HG03457 (cell line): ENCODE data around the gene STARD10.

Source experiments
- ATAC-seq: cut with Tn5 transposase; IDR thresholded peaks from one replicate; pipeline ENCODE4 v1.9.1; 2021; ENCODE audit warnings: moderate number of reproducible peaks; ENCODE audit not compliant: unreplicated experiment

The STARD10 gene

DNA sequence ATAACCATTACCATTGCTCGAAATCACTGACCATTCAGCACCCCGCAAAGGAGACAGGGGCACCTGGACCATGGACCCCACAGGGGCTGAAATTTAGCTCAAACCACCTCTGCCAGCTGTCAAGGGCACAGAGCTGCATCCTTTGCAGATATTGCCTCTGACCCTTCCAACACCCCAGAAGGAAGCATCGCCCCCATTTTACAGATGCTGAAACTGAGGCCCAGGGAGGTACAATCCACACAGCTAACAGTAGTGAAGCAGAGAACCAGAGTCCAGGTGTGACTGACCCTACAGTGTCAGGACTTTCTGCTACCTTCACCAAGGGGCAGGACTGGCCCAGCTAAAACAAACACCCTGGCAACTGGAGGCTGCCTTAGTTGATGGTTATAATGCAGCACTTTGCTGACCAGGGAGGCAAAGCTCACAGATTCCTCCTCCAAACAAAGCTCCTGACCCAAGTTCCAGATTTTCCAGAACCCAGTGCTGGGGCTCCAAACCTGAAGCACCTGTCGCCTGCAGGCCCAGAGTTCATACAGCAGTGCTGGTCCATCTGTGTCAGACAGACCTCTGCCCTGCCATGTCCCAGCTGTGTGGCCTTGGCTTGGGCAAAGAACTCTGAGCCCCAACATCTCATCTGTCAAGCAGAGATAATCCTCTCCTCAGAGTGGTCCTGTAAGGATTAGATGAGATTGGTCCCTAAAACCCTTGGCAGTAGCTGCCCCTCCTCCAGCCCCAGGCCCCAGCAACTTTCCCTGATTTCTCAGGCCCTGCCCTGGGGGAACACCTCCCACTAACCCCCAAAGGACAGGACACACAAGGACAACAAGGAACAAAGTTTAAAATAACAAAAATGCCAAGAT is 26.4 kb downstream of the STARD10 start:
- ATAC-seq, result no peak

DNA sequence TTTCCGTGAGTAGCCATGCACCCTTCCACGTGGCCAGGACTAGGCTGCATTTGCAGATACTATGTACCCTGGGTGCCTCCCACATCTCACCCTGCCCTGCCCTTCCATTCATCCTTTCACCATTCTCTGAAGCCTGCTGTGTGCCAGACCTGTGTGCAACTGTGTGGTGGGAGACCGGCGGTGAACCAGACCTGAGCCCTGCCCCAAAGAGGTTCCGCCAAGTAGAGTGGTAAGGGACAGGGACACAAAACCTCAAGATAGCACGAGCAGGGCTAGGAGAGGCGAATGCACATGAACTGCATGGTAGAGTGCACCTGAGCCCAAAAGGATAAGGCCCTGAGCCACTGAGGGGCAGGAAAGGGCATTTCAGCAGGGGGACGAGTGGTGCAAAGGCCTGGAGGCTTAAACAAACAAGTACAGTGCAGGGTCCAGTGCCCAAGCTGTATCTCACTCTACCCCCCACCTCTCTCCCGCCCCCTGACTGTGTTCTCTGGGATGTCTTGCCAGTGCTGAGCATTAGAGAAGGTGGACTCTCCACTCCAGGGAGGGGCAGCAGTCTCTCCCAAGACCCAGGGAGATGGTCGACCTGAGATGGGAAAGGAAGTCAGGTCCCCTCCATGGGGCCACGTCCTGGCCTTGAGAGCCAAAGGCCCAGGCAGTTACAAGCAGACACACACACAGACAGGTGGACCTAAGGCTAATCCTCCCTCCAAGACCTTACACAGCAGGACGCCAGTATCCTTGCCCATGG is 27.5 kb downstream of the STARD10 start:
- no peak for ATAC-seq

DNA sequence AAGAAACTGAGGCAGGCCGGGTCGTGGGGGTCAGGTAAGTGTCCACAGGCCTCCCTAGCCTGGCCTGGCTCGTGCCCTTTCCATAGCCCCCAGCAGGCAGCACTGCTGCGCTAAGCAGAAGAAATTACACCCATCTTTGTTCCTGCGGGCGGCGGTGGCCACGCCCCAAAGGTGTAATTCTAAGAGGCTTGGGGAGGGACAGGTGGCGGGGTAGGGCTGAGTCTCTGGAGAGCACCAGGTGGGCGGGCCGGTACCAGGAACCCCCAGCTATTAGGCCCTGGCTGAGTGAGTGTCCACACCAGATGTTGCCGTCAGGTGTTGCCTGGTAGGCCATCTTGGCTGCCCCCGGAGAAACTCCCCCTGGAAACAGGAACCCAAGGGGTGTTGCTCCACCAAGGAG is 29.3 kb downstream of the STARD10 start:
- ATAC-seq, result no peak

DNA sequence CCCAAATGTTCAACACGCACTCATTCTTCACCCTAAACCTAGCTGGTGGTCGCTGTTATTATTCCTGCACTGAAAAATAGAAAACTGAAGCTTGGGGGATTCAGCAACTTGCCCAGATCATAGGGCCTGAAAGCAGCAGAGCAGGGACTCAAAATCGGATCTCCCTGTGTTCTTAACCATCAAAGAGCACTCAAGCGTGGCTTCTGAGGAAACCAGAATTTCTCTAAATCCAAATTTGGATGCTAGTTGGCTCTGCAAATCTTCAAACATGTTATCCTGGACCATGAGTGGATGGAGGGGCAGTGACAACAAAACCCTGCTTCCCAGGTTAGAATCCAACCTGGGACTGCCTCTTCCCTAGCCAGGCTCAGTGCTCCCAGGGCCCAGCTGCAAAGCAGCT is 30.0 kb downstream of the STARD10 start:
- ATAC-seq, result no peak

DNA sequence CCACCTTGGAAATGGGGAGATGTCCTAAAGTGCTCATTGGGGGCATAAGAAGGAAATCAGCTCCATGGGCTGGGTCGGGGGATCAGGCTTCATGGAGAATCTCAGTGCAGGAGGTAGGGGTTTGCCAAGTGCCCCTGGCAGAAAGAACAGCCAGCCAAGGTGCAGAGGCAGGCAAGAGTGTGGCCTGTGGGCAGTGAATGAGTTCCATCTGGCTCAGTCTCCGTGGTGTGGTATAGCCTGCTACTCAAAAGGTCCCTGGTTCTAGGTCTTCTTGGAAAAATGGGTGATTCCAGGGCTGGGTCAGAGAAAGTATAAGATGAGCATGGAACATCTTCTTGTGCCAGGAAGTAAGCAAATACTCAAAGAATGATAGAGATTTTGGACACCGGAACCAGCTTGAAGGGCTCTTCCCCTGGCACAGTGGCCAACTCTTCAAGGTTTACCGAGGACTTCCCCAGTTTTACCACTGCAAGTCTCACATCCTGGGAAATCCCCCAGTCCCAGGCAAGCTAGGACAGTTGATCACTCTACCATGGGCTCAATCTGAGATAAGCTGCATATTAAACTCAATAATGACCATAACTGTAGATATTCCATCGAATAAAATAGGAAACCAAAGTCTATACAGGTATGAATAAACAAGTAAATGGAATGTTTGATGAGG is 31.1 kb downstream of the STARD10 start:
- no peak for ATAC-seq

DNA sequence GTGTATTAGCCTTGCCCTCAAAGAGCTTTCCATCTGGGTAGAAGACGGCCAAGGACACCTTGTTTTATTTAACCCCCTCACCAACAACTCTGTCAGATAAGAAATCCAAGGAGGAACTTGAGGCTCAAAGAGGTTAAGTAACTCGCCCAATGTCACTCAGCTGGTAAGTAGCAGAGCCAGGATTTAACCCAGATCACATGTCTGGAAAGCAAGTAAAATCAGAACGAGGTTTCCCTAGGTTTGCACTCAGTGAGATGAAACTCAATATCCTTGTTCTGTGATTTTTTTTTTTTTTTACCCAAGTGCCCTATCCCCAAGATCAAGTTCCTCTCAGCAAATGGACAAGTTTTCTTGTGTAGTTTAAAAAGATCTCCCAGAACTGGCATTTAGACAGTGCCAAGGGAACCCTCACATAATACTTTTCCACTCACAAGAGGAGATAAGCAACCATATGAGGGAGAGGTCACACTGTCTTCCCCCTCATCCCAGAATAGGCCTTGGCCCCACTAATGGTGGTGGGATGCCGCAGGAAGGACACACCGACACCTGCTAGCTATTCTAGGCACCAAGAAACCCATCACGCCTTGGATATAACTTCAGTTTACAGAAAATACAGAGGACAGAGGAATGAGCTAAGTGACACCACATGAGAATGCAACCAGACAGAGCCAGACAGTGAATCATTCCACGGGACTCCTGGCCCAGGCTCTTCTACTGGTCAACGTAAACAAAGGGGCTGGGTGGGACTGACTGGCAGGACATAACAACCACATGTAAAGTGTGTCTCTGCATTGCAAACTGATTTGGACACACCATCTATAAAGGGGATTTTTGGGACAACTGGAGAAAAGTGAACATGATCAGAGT is 33.1 kb downstream of the STARD10 start:
- ATAC-seq, result no peak

DNA sequence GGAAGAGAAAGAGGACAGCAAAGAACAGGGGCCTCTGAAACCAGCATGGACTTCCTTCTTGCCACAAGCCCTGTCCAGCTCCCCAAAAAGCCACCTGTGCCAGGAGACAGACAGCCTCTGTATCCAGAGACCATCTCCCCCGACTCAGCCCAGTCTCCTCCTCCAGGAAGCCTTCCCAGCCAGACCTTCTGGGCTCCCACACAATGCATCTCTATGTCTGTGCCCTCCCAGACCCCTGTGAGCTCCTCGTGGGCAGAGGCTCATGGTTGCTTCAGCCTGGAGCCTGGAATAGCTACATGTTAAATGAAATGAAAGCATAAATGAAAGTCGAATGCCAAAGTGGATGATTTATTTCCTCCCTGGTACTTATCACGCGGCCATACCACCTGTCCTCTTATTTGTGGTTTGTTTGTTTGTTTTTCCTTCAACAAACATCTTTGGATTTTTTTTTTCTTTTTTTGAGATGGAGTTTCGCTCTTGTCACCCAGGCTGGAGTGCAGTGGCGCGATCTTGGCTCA is 34.3 kb downstream of the STARD10 start:
- no peak for ATAC-seq

DNA sequence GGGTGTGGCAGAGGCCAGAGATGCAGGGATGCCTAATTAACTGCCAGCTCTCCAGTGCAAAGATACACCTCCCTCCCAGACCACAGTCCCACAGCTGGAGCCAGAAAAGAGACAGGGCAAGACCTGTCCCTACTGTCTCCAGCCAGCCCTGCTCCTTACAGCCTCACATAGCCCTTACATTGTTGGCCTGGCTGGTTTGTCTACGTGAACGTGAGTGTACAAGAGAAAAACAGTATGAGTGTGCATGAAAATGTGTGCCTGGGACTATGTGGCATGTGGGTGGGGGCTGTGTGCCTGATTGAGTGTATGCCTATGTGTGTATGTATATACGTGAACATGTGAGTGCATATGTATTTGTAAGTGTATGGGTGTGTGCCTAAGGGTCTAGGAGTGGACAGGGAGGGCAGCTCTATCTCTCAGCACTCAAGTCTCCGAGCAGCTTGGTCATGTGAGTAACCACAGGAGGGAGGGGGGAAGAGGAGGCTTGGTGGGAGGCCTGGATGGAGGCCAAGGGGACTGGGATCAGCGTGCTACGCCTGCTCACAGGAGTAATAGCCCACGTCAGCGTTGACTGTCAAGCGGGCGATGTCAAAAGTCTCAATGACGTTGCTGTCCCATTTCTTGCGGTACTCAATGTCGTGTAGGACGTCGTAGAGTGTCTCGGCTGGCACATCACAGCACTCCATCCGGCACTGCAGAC is 35.0 kb downstream of the STARD10 start:
- ATAC-seq, result no peak

DNA sequence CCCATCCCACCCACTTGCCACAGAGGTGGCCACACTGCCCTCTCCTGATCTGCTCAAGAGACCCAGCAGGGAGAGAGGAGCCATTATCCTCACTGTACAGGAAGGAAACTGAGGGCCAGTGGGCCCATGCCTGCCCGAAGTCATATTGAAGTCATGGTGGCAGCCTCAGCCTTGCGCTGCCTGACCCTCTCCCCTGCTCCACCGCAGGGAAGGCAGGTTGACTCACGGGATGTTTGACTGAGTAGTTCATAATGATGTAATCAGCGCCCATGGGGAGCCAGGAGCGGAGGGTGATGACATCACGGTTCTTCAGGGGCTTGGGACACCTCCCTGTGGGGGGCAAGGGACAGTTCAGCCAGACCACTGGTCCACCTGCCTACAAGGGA is 35.5 kb downstream of the STARD10 start:
- ATAC-seq, result no peak

DNA sequence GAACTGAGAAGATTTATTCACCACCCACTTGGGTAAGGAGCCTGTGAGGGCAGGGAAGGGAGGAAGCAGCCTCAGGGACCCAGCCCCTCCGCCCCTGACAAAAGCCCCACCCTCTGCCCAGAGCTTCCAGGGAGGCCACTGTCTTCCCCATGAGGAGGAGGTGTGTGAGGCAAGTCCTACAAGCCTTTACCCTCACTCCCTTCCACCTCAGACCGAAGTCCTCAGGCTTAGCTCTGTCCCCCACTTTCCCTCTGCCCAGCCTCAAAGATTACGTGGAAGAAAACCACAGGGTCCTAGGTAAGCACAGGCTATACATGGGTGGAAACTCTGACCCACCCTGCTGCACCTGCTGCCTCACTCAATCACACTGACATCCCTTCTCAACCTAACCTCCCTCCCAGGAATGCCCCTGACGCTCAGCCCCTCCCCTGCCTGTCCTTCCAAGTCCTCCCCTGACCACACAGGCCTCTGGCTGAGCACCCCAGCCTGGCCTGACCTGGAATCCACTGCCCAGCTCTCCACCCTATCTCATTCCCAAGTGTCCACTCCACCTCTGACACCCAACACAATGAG is 38.0 kb downstream of the STARD10 start:
- no peak for ATAC-seq

DNA sequence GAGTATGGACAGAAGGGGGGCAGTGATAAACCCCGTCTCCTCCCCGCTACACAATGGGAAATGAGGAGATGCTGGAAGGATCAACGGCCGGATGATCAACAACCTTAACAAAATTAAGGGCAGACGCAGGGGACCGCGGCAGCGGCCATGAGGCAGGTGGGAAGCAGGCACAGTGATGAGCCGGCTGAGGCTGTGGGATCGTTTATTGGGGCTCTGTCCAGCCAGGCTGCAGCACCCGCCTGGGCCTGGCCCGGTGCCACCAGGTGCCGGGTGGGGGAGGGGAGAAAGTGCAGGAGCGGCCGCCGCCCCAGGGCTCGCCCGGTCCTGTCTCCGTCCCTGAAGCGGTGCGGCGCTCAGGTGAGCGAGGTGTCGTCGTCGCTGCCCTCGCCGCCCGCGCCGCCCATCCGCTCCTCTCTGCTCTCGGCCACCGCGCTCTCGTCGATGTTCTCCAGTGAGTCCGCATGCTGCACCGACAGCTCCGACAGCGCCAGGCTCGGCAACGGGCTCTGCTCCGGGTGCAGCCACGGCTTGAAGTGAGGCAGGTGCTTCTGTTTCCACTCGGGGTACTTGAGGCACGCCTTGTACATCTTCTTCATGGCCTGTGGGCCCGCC is 39.2 kb downstream of the STARD10 start:
- ATAC-seq, result no peak

DNA sequence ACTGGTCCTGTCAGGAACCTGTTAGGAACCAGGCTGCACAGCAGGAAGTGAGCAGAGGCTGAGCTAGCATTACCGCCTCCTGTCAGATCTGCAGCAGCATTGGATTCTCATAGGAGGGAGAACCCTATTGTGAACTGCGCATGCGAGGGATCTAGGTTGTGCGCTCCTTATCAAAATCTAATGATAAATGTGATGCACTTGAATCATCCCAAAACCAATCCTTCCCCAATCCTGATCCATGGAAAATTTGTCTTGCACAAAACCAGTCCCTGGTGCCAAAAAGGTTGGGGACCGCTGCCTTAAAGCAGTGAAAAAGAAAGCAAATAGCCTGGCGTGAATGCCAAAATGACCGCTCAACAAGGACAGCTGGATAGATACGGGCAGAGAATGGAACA is 39.7 kb downstream of the STARD10 start:
- ATAC-seq, result no peak

DNA sequence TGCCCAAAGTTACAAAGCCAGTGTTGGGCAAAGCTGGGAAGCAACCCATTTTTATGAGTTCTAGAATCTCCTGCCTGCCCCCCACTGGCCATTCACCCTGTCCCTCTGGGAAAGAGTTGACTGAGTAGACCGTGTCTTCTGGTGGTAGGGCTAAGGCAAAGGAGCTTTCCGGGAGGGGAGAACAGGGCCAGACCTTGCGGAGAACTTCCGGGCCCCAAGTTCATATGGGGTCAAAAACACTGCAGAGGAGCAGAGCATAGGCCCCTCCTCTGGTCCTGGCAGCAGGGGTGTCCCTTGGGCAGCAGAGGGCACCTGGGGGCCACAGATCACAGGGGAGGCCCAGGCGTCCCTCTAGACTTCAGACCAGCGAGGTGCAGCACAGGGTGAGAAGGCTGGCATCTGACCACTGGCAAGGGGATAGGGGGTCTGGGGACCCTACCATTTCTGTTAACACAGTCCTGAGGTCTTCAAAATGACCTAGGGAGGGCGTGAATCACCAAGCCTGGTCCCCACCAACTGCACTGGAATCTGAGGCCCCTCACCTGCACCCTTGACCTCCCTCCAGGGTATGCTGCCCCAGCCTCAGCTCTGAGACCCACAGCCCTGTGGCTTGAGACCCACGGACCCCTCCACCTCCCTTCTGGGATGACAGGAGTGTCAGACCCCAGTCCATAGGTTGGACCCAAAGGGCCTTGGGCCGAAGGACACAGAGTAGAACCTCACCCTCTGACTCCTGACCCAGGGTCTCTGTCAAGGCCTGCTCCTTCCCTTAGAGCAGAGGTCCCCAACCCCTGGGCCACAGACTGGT is 40.3 kb downstream of the STARD10 start:
- no peak for ATAC-seq

DNA sequence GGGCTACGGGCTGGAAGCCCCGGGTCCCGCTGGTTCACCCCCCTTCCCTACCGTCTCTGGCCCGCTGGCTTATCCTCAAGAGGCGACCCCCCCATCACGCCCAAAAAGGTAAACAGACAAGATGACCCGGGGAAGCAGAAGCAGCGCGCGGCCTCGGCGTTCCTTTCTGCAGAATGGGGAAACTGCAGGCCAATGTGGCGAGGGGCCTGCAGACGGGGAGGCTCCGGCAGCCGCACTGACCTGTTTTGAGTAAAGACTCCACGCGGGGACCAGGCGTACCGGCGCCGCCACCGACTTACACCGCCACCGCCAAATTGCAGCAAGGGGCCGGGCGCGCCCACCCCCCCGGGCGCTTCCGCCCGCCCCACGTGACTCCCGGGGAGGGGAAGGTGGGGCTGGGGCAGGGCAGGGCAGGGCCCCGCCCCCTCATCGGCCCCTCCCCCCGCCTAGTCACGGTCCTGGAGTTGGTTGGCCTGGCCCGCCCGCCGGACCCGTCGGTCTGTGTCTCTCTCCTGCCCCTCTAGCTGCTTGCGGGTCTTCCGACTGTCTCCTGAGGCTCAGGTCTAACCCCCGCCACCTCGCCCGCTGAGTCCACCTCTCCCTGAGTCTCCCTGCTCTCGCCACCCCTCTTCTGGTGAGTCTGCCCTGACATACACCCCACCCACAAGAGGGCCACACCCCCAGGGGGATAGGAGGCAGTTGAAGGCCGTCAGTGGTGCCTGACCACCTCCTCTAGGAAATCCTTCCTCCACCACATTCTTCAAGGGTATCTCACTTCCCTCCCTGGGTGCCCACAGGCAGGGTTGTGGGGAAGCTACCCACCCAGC is 41.5 kb downstream of the STARD10 start, which contains the start of gene ARAP1:
Gene ARAP1 (minus strand): TSS at position 321 of the 827 bp plus-strand sequence. CDS start 25,280 bp downstream, outside the sequence.
- ATAC-seq, result peak; percentile 46

DNA sequence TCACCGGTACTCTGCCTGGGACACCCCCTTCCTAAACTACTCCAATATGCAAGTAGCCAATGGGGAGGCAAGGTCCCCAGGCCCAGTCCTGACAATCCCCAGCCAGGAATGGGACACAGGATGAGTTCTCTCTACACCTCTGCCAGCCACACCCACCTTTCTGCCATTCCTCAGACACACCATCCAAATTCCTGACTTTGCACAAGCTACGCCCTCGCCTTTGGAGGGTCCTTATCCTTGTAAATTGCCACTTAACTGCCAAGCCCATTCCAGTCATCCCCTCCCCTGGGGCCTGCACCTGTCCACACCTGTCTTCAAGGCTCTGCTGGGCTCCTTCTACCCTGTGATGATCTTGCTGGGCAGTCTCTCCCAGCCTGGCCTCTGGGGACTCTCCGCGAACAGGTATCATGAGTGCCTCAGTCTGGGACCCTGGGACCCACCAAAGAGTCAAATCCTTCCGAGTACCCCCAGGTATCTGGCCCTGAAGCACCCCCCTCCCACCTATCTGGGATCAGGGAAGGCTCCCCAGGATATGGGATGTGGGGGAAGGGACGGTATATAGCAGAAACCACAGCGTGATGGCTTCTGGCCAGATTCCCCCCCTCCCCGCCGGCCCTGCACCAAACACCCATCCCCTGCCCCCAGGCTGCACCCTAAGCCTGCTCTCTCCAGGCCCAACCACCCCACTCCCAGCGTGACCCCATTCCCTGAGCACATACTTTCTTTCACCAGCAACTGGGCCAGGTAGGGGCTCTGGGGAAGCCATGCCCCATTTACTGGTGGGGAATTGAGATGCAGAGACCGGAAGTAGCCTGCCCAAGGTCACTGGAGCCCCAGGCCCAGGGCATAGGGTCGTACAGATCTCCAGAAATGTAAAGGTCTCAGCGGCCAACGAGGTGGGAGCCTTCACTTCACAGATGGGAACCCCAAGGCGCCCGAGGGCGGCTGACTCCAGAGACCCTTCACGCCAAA is 42.4 kb downstream of the STARD10 start:
- no peak for ATAC-seq

DNA sequence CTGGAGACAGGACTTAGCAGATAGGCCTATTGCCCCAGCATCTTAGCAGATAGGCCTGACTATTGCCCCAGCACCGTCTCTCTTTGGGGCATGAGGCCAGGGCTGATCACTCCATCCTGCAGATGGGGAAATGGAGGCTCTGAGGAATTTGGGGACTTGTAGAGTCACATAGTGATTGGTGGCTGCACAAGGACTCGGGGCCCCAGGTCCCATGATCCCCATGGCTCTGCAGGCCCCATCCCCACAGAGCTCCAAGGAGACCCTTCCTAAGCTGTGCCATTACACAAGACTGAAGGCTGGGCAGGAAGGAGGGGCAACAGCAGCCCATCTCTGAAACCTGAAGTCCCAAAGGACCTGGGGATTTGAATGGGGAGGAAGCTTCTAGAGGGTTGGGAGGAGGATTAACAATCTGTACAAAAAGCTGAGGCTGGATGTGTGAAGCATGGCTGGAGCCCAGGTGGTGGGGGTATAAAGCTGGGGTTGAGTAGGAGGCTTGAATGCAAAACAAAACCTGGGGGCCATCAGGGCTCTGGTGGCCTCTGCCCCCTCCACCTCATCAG is 43.2 kb downstream of the STARD10 start:
- no peak for ATAC-seq
